ENCODE data around the gene ATF6.
"Not testable (repeated sequence)": the region's sequence is repeated elsewhere in the genome, so short reads cannot be mapped to it uniquely, and the experiment has no call there.

Gene ATF6

GRCh38 chr1:161735837-161736236, 30.3 kb upstream of the ATF6 start:
- DNase-seq, result no peak

- no peak for DNase-seq
Measured at GRCh38 chr1:161736335-161736969, 29.7 kb upstream of the ATF6 start.

DNA sequence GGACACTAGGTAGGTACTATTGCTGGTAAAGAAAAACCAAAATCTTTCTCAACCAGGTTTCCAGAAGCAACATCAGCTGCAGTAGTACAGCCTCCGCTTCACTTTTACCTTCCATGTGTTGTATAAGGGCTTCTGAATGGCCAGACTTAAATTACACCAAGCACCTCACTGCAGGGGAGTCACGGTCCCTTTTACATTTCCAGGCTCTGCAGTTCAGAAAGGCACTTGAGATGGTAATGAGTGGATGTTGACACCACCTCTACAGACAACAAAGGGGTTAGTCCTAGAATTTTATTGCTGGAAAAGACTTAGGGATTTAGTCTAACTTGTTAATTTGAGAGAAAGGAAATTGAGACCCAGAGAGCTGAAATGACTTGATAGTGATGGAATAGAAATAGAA, 28.5 kb upstream of the ATF6 start:
- DNase-seq, result no peak

GRCh38 chr1:161738627-161739287, 27.4 kb upstream of the ATF6 start:
- DNase-seq, result peak; percentile 10

- no peak for DNase-seq
Measured at GRCh38 chr1:161739865-161740566, 26.1 kb upstream of the ATF6 start.

- DNase-seq, result no peak
Measured at GRCh38 chr1:161740921-161741320, 25.2 kb upstream of the ATF6 start.

- DNase-seq, result no peak
Measured at GRCh38 chr1:161743231-161743630, 22.9 kb upstream of the ATF6 start.

DNA sequence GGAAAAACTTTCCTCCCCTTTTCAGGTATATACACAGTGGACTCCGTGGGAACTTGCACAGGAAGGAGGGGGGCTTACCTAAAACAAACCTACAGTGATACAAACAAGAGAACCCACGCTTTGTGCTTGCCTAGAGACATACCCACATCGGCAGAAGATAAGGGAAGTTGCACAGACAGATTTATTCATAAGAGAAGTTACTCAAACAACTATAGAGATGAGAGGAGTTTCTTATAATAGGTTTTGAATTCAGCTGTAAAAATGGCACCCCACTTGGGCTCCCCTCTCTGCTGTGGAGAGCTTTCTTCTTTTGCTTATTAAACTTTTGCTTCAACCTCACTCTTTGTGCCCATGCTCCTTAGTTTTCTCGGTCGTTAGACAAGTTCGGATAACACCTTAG, 18.3 kb upstream of the ATF6 start:
- DNase-seq, result no peak

DNA sequence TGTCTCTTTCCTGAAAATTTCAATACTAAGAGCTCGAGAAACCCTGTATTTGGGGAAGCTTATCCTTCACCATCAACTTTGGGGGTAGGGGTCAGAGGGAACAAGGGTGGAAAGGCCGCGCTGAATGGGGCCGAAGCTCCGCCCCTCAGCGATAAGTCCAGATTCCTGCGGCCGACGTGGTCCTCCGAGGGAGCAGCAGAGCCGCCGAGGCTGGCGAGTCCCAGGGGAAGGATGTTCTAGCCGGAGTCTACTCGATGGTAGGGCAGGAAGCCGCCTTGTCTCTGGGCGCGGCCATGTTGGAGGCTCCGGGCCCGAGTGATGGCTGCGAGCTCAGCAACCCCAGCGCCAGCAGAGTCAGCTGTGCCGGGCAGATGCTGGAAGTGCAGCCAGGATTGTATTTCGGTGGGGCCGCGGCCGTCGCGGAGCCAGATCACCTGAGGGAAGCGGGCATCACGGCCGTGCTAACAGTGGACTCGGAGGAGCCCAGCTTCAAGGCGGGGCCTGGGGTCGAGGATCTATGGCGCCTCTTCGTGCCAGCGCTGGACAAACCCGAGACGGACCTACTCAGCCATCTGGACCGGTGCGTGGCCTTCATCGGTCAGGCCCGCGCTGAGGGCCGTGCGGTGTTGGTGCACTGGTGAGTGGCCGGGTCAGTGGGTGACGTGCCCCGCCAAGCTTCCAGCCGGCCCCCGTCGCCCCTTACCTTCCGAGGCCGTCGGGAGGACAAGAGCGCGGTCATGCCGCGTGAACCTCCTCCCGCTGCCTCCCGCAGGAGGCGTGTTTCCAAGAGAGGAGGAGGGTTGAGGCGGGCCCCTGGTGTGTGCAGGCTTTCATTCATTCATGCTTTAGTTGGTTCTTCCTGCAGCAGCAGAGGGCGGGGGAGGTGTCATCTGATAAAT, 16.4 kb upstream of the ATF6 start, which contains the start of gene DUSP12:
Gene DUSP12 (plus strand): TSS at position 278 of the 899 bp plus-strand sequence. CDS start 16 bp downstream, at position 294.
- peak; percentile 96 for DNase-seq

DNA sequence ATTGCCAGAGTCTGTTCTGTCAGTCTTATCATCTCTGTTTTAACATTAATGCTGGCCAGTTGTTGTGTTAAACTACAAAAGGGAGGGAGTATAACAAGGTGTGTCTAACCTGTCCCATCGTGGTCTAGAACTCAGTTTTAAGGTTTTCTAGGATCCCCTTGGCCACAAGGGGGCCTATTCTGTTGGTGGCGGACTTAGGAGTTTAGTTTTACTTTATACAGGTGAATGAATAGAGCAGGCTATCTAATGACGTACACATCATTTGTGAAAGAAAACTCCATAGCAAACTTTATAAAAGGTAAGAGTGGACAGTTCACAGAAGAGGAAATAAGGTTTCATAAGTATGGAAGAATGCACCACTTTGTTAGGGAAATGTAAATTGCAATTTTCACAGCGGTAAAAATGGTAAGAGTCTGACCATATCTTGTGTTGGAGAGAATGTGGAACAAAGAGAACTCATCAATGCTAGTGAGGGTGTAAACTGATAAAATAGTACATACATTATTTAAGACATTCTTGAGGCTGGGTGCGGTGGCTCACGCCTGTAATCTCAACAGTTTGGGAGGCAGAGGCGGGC, 2.5 kb upstream of the ATF6 start:
- peak; percentile 6 for DNase-seq

- no peak for DNase-seq
Measured at GRCh38 chr1:161768461-161768860, 2.3 kb downstream of the ATF6 start.

GRCh38 chr1:161768986-161769672, 3.0 kb downstream of the ATF6 start:
- DNase-seq, result no peak

DNA sequence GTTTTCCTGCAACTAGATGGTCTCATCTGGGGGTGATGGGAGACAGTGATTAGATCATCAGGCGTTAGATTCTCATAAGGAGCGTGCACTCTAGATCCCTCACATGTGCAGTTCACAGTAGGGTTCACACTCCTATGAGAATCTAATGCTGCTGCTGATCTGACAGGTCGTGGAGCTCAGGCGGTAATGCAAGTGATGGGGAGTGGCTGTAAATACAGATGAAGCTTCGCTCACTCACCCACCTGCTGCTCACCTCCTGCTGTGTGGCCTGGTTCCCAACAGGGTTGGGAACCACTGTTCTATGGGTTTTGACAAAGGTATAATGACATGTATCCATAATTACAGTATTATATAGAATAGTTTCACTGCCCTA, 3.5 kb downstream of the ATF6 start:
- DNase-seq, result not testable (repeated sequence)

- DNase-seq, result no peak
Measured at GRCh38 chr1:161770250-161770649, 4.1 kb downstream of the ATF6 start.

DNA sequence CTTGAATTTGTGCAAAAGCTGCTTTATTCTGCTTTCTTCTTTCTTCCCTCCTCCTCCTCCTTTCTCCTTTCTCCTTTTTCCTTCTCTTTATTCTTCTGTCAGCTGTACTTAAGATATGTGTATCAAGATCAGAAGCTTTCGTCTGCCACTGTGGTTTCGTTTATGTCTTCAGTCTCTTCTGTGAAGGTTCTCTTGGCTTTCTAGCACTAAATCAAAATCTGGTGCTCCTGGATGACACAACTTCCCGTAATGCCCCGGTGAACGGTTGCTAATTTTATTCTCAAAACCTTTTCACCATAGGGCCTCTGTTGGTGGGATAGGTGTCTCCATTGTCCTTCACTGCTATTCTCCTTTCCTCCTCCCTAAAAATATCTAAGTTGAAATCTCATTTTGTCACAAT, 5.0 kb downstream of the ATF6 start:
- DNase-seq, result no peak

DNA sequence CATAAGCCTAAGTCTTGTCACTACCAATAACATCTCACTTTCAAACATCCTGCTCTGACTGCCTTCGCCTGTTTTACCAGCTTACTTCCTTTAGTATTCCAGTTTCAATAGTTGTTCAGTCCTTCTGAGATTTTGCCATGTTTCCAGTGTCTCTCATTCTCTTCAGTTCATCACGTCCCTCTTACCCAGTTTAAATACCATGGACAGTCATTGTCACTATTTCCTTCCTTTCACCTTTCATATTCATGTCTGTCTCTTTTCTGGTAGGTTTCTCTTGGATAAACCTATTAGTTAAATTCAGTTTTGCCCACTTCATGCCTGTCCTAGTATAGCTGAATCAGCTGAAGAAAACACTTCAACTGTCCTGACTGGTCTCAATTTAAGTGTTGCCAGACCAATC, 5.9 kb downstream of the ATF6 start:
- no peak for DNase-seq

GRCh38 chr1:161772397-161772796, 6.3 kb downstream of the ATF6 start:
- DNase-seq, result no peak

DNA sequence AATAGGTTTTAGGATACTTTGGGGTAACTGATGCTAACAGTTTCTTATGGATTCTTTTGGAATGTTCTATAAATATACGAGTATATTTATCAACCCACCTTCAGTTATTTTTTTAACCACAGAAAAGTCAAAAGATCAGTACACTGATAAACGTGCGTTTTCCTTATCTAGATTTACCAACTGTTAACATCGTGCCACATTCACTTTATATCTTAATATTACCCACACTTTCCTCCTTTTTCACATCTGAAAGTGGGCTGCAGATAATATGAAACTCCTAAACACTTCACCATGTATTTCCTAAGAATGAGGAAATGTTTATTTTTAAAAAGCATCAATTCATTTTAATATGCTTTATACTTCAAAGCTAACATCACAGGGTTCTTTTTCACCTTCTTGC, 7.7 kb downstream of the ATF6 start:
- DNase-seq, result no peak

- DNase-seq, result no peak
Measured at GRCh38 chr1:161777261-161777660, 11.1 kb downstream of the ATF6 start.

- no peak for DNase-seq
Measured at GRCh38 chr1:161778522-161778921, 12.4 kb downstream of the ATF6 start.

- DNase-seq, result no peak
Measured at GRCh38 chr1:161779393-161779792, 13.3 kb downstream of the ATF6 start.

GRCh38 chr1:161781995-161782394, 15.9 kb downstream of the ATF6 start:
- DNase-seq, result no peak
